ENCODE data around the gene KCNMB4.

Gene KCNMB4

GRCh38 chr12:70400124-70400523, 34.0 kb downstream of the KCNMB4 start:
- H2AK5ac ChIP-seq (ENCODE audit: low read depth, low read length): no peak overlapping the region
- H3K4ac ChIP-seq (ENCODE audit: low read length): no peak overlapping the region
- no peak overlapping the region for H4K8ac ChIP-seq (ENCODE audit: low read depth, low read length)
- H4K91ac ChIP-seq (ENCODE audit: low read depth, low read length, poor library complexity): no peak overlapping the region
- H3K23ac ChIP-seq (ENCODE audit: low read depth, low read length, poor library complexity): no peak overlapping the region
- H3K27ac ChIP-seq (replicated peaks; ENCODE audit: low read length): no peak overlapping the region
- H3K9me3 ChIP-seq (replicated peaks in 1 of 2; ENCODE audit: control insufficient read depth in 2 of 2, insufficient read depth in 1 of 2, low read depth in 1 of 2, low read length in 2 of 2): no peaks in the 10 kb centered on the region
- no CpG with 5 or more reads among the region's 3 CpGs for WGBS, 2 donors (ENCODE audit: extremely low coverage in 2 of 2, insufficient read length in 2 of 2, insufficient replicate concordance in 1 of 2)
- H2AFZ ChIP-seq (ENCODE audit: low read length): no peak overlapping the region
- H2BK15ac ChIP-seq (ENCODE audit: low read length): no peak overlapping the region
- no peak for DNase-seq (ENCODE audit: low spot score)
- H3K4me1 ChIP-seq (ENCODE audit: control insufficient read depth in 2 of 2, insufficient read depth in 1 of 2, low read depth in 1 of 2, low read length in 2 of 2): no peaks in the 10 kb centered on the region
- H2BK120ac ChIP-seq (ENCODE audit: low read depth, low read length): no peak overlapping the region
- no peak overlapping the region for H2BK12ac ChIP-seq (ENCODE audit: low read length)
- no peak overlapping the region for H3K4me3 ChIP-seq (ENCODE audit: low read length in 2 of 2)
- no peak overlapping the region for H3K18ac ChIP-seq (ENCODE audit: low read length)
- H3K9ac ChIP-seq (ENCODE audit: low read depth, low read length, poor library complexity): no peak overlapping the region
- H3K4me2 ChIP-seq (ENCODE audit: insufficient read depth, low read length, poor library complexity, severe bottlenecking): no peak overlapping the region
- no peak overlapping the region for H3K14ac ChIP-seq (ENCODE audit: low read length)
- H3K36me3 ChIP-seq (replicated peaks in 1 of 2; ENCODE audit: control insufficient read depth in 2 of 2, insufficient read depth in 2 of 2, low read length in 2 of 2): peaks cover 0 to 35% of the 10 kb centered on the region in 2 donors
- H2BK5ac ChIP-seq (ENCODE audit: low read length): no peak overlapping the region
- no peaks in the 10 kb centered on the region for H3K27me3 ChIP-seq (ENCODE audit: control insufficient read depth in 3 of 3, insufficient read depth in 3 of 3, low read depth in 1 of 3, low read length in 3 of 3)
- H3K79me1 ChIP-seq (ENCODE audit: low read depth, low read length): no peaks in the 10 kb centered on the region

GRCh38 chr12:70402597-70402996, 36.5 kb downstream of the KCNMB4 start:
- H2BK5ac ChIP-seq (ENCODE audit: low read length): no peak overlapping the region
- H3K4me3 ChIP-seq (ENCODE audit: low read length in 2 of 2): no peak overlapping the region
- no peak overlapping the region for H2BK15ac ChIP-seq (ENCODE audit: low read length)
- H3K9ac ChIP-seq (ENCODE audit: low read depth, low read length, poor library complexity): no peak overlapping the region
- no peak overlapping the region for H2BK12ac ChIP-seq (ENCODE audit: low read length)
- H4K91ac ChIP-seq (ENCODE audit: low read depth, low read length, poor library complexity): no peak overlapping the region
- no peak overlapping the region for H3K4me2 ChIP-seq (ENCODE audit: insufficient read depth, low read length, poor library complexity, severe bottlenecking)
- H3K23ac ChIP-seq (ENCODE audit: low read depth, low read length, poor library complexity): no peak overlapping the region
- no peaks in the 10 kb centered on the region for H3K79me1 ChIP-seq (ENCODE audit: low read depth, low read length)
- no peak overlapping the region for H2AFZ ChIP-seq (ENCODE audit: low read length)
- no peak overlapping the region for H3K27ac ChIP-seq (replicated peaks; ENCODE audit: low read length)
- peaks cover 0 to 35% of the 10 kb centered on the region in 2 donors for H3K36me3 ChIP-seq (replicated peaks in 1 of 2; ENCODE audit: control insufficient read depth in 2 of 2, insufficient read depth in 2 of 2, low read length in 2 of 2)
- no peak overlapping the region for H2AK5ac ChIP-seq (ENCODE audit: low read depth, low read length)
- no peak overlapping the region for H4K8ac ChIP-seq (ENCODE audit: low read depth, low read length)
- H3K18ac ChIP-seq (ENCODE audit: low read length): no peak overlapping the region
- H3K9me3 ChIP-seq (replicated peaks in 1 of 2; ENCODE audit: control insufficient read depth in 2 of 2, insufficient read depth in 1 of 2, low read depth in 1 of 2, low read length in 2 of 2): peaks cover 0 to 2% of the 10 kb centered on the region in 2 donors
- no peak for DNase-seq (ENCODE audit: low spot score)
- no peak overlapping the region for H2BK120ac ChIP-seq (ENCODE audit: low read depth, low read length)
- no peaks in the 10 kb centered on the region for H3K27me3 ChIP-seq (ENCODE audit: control insufficient read depth in 3 of 3, insufficient read depth in 3 of 3, low read depth in 1 of 3, low read length in 3 of 3)
- H3K4ac ChIP-seq (ENCODE audit: low read length): no peak overlapping the region
- no CpG with 5 or more reads among the region's 1 CpG for WGBS, 2 donors (ENCODE audit: extremely low coverage in 2 of 2, insufficient read length in 2 of 2, insufficient replicate concordance in 1 of 2)
- no peak overlapping the region for H3K14ac ChIP-seq (ENCODE audit: low read length)
- no peaks in the 10 kb centered on the region for H3K4me1 ChIP-seq (ENCODE audit: control insufficient read depth in 2 of 2, insufficient read depth in 1 of 2, low read depth in 1 of 2, low read length in 2 of 2)

- Histone ChIP-seq H2BK15ac (ENCODE audit: low read length) (no peak overlapping the region), H3K27me3 (ENCODE audit: control insufficient read depth in 3 of 3, insufficient read depth in 3 of 3, low read depth in 1 of 3, low read length in 3 of 3) (no peaks in the 10 kb centered on the region), H2AFZ (ENCODE audit: low read length) (no peak overlapping the region), H3K4me2 (ENCODE audit: insufficient read depth, low read length, poor library complexity, severe bottlenecking) (no peak overlapping the region), H2BK120ac (ENCODE audit: low read depth, low read length) (no peak overlapping the region), H2BK12ac (ENCODE audit: low read length) (no peak overlapping the region), H3K14ac (ENCODE audit: low read length) (no peak overlapping the region), H3K36me3 (replicated peaks in 1 of 2; ENCODE audit: control insufficient read depth in 2 of 2, insufficient read depth in 2 of 2, low read length in 2 of 2) (peaks cover 0 to 35% of the 10 kb centered on the region in 2 donors), H2AK5ac (ENCODE audit: low read depth, low read length) (no peak overlapping the region), H3K9me3 (replicated peaks in 1 of 2; ENCODE audit: control insufficient read depth in 2 of 2, insufficient read depth in 1 of 2, low read depth in 1 of 2, low read length in 2 of 2) (peaks cover 0 to 2% of the 10 kb centered on the region in 2 donors), H3K4me1 (ENCODE audit: control insufficient read depth in 2 of 2, insufficient read depth in 1 of 2, low read depth in 1 of 2, low read length in 2 of 2) (no peaks in the 10 kb centered on the region), H3K79me1 (ENCODE audit: low read depth, low read length) (no peaks in the 10 kb centered on the region), H3K4me3 (ENCODE audit: low read length in 2 of 2) (no peak overlapping the region), H3K23ac (ENCODE audit: low read depth, low read length, poor library complexity) (no peak overlapping the region), H3K9ac (ENCODE audit: low read depth, low read length, poor library complexity) (no peak overlapping the region), H4K8ac (ENCODE audit: low read depth, low read length) (no peak overlapping the region), H3K27ac (replicated peaks; ENCODE audit: low read length) (no peak overlapping the region), H3K18ac (ENCODE audit: low read length) (no peak overlapping the region), H4K91ac (ENCODE audit: low read depth, low read length, poor library complexity) (no peak overlapping the region), H2BK5ac (ENCODE audit: low read length) (no peak overlapping the region), H3K4ac (ENCODE audit: low read length) (no peak overlapping the region)
- DNase-seq (ENCODE audit: low spot score): no peak
These were observed 37.7 kb downstream of the KCNMB4 start for GRCh38 chr12:70403826-70404225.

- Histone ChIP-seq H3K9me3 (replicated peaks in 1 of 2; ENCODE audit: control insufficient read depth in 2 of 2, insufficient read depth in 1 of 2, low read depth in 1 of 2, low read length in 2 of 2) (peaks cover 0 to 2% of the 10 kb centered on the region in 2 donors), H2BK5ac (ENCODE audit: low read length) (no peak overlapping the region), H4K8ac (ENCODE audit: low read depth, low read length) (no peak overlapping the region), H3K18ac (ENCODE audit: low read length) (no peak overlapping the region), H3K4me2 (ENCODE audit: insufficient read depth, low read length, poor library complexity, severe bottlenecking) (no peak overlapping the region), H4K91ac (ENCODE audit: low read depth, low read length, poor library complexity) (no peak overlapping the region), H3K27me3 (ENCODE audit: control insufficient read depth in 3 of 3, insufficient read depth in 3 of 3, low read depth in 1 of 3, low read length in 3 of 3) (no peaks in the 10 kb centered on the region), H3K79me1 (ENCODE audit: low read depth, low read length) (no peaks in the 10 kb centered on the region), H3K4me3 (ENCODE audit: low read length in 2 of 2) (no peak overlapping the region), H3K14ac (ENCODE audit: low read length) (no peak overlapping the region), H3K27ac (replicated peaks; ENCODE audit: low read length) (no peak overlapping the region), H3K36me3 (replicated peaks in 1 of 2; ENCODE audit: control insufficient read depth in 2 of 2, insufficient read depth in 2 of 2, low read length in 2 of 2) (peaks cover 0 to 11% of the 10 kb centered on the region in 2 donors), H3K4me1 (ENCODE audit: control insufficient read depth in 2 of 2, insufficient read depth in 1 of 2, low read depth in 1 of 2, low read length in 2 of 2) (no peaks in the 10 kb centered on the region), H2BK15ac (ENCODE audit: low read length) (no peak overlapping the region), H2AFZ (ENCODE audit: low read length) (no peak overlapping the region), H3K9ac (ENCODE audit: low read depth, low read length, poor library complexity) (no peak overlapping the region), H2BK12ac (ENCODE audit: low read length) (no peak overlapping the region), H2BK120ac (ENCODE audit: low read depth, low read length) (no peak overlapping the region), H3K23ac (ENCODE audit: low read depth, low read length, poor library complexity) (no peak overlapping the region), H3K4ac (ENCODE audit: low read length) (no peak overlapping the region), H2AK5ac (ENCODE audit: low read depth, low read length) (no peak overlapping the region)
- DNase-seq (ENCODE audit: low spot score): no peak
- WGBS, 2 donors (ENCODE audit: extremely low coverage in 2 of 2, insufficient read length in 2 of 2, insufficient replicate concordance in 1 of 2): no CpG with 5 or more reads among the region's 16 CpGs
These were observed 42.1 kb downstream of the KCNMB4 start for GRCh38 chr12:70408004-70408790.
